ENCODE data around the gene EEFSEC. TPM values are rescaled to one million over a fixed set of nuclear protein-coding genes. Genes with fewer than 3 reads are reported as not detected.

EEFSEC gene
- total RNA-seq, 1 donor from 2014 or later, result 16.2 TPM

DNA sequence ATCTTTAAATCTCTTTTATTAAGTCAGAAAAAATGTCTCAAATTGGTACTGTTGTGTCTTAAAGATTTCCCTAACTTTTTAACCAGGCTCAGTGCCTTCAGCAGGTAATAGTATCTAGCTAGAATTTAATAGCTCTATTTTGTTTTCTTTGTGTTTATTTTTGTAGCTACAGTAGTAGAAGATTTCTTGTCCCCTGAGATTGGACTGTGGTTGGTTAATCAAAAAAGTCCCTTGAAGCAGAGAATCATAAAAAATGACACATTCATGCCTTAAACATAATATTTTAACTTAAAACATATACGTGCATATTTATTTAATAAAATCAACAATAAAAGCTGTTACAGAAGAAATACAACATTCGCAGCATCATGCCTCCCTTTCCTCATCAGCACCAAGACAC, 102.8 kb downstream of the EEFSEC start:
- intact Hi-C loops (cut with DNase I), result no loop called here
- DNase-seq (ENCODE audit: low spot score in 2 of 2), result no peak
- TF ChIP-seq, protein P1, sequence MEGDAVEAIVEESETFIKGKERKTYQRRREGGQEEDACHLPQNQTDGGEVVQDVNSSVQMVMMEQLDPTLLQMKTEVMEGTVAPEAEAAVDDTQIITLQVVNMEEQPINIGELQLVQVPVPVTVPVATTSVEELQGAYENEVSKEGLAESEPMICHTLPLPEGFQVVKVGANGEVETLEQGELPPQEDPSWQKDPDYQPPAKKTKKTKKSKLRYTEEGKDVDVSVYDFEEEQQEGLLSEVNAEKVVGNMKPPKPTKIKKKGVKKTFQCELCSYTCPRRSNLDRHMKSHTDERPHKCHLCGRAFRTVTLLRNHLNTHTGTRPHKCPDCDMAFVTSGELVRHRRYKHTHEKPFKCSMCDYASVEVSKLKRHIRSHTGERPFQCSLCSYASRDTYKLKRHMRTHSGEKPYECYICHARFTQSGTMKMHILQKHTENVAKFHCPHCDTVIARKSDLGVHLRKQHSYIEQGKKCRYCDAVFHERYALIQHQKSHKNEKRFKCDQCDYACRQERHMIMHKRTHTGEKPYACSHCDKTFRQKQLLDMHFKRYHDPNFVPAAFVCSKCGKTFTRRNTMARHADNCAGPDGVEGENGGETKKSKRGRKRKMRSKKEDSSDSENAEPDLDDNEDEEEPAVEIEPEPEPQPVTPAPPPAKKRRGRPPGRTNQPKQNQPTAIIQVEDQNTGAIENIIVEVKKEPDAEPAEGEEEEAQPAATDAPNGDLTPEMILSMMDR (IDR thresholded peaks at IDR 0.05), result no peak
- Histone ChIP-seq H3K36me3 (no peaks in the 10 kb centered on the region), H3K4me3 (no peak overlapping the region), H3K9me3 (peaks cover 14 to 17% of the 10 kb centered on the region in 2 donors), H3K27ac (no peak overlapping the region), H3K4me1 (no peaks in the 10 kb centered on the region), H3K27me3 (no peaks in the 10 kb centered on the region)

DNA sequence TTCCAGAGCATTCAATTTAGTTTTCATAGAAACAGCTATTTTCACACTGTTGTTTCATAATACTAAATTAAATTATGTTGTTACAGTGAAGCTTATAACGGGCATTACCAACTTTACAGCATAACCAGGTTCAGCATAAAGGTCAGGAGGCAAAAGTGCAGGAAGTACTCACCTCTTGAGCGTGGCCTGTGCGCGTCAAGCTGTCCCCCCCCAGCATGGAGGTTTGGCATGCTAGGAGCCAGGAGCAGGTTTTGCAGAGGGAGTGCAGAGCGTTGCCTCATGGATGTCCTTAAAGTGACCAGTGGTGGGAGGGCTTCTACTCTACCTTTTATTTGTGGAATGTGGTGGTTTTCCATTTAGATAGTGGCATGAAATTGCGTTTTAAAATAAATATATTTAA, 104.4 kb downstream of the EEFSEC start:
- peaks cover 14 to 17% of the 10 kb centered on the region in 2 donors for H3K9me3 ChIP-seq
- intact Hi-C loops (cut with DNase I), result no loop called here
- no peak overlapping the region for H3K4me3 ChIP-seq
- TF ChIP-seq, protein P1 (IDR thresholded peaks at IDR 0.05), result no peak
- H3K36me3 ChIP-seq, result no peaks in the 10 kb centered on the region
- no peaks in the 10 kb centered on the region for H3K4me1 ChIP-seq
- no peak for DNase-seq (ENCODE audit: low spot score in 2 of 2)
- no peak overlapping the region for H3K27ac ChIP-seq
- H3K27me3 ChIP-seq, result no peaks in the 10 kb centered on the region

DNA sequence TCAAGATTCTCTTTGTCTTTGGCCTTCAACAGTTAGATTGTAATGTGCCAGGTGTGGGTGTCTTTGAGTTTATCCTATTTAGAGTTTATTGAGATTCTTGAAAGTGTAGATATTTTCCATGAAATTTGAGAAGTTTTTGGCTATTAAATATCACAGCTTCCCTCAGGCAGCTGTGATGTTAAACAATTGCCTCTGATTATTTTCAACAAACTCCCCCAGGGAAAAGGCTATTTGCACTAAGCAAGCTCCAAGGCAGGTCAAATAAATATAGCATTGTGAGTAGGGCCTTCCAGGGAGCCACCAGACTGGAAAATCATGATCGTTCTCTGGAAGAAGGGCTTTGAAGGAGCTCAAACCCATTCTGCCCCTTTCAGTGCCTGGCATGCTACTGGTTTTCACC, 107.0 kb downstream of the EEFSEC start:
- intact Hi-C loops (cut with DNase I), result no loop called here
- H3K27me3 ChIP-seq, result no peaks in the 10 kb centered on the region
- TF ChIP-seq, protein P1 (IDR thresholded peaks at IDR 0.05), result no peak
- no peak overlapping the region for H3K27ac ChIP-seq
- H3K36me3 ChIP-seq, result peaks cover 8 to 9% of the 10 kb centered on the region in 2 donors
- no peaks in the 10 kb centered on the region for H3K4me1 ChIP-seq
- H3K4me3 ChIP-seq, result no peak overlapping the region
- no peak for DNase-seq (ENCODE audit: low spot score in 2 of 2)
- peaks cover 14 to 17% of the 10 kb centered on the region in 2 donors for H3K9me3 ChIP-seq

DNA sequence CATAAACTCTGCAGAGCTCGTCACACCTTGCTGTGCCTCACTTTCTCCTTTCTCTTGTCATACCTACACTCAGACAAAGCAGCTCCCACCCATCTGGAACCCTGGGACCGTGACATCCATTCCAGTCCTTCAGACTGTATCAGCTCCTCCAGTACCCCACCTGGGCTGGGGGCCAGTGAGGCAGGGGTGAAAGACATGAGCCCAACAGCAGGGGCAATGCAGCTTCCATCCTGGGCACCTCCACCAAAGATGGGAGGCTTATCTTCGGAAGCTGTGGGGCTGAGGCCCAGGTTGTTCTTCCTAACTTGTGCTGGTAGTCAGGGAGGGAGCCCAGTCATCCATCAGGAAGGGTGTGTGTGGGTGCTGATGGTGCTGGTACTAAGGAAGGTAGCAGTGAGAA, 109.2 kb downstream of the EEFSEC start:
- peak in 1 of 2 donors; percentile 40 for DNase-seq (ENCODE audit: low spot score in 2 of 2)
- TF ChIP-seq, protein P1 (IDR thresholded peaks at IDR 0.05), result no peak
- Histone ChIP-seq H3K27ac (no peak overlapping the region), H3K9me3 (peaks cover 14 to 17% of the 10 kb centered on the region in 2 donors), H3K4me1 (no peaks in the 10 kb centered on the region), H3K27me3 (no peaks in the 10 kb centered on the region), H3K4me3 (no peak overlapping the region), H3K36me3 (peaks cover 10% of the 10 kb centered on the region in 2 donors)
- intact Hi-C loops (cut with DNase I), result no loop called here

DNA sequence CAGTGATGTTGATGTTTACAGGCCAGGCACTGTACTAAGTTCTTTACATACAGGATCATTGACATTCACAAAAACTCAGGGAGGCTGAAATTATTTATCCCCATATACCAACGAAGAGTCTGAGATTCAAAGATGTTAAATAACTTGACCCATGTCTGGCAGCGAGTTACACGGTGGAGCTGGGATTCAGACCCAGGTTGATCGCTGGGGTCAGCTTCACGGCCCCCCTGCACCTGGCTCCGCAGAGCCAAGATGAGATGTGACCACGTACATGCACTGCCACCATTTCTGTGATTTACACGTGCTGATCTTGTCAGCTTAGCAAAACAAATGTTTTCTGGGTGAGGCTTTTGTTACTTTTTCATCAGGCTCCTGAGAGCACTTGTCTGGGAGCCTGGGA, 109.8 kb downstream of the EEFSEC start:
- Histone ChIP-seq H3K4me3 (no peak overlapping the region), H3K27ac (no peak overlapping the region), H3K9me3 (peaks cover 14 to 17% of the 10 kb centered on the region in 2 donors), H3K36me3 (peaks cover 10% of the 10 kb centered on the region in 2 donors), H3K27me3 (no peaks in the 10 kb centered on the region), H3K4me1 (no peaks in the 10 kb centered on the region)
- DNase-seq (ENCODE audit: low spot score in 2 of 2), result peak in 1 of 2 donors; percentile 30
- TF ChIP-seq, protein P1 (IDR thresholded peaks at IDR 0.05), result no peak
- intact Hi-C loops (cut with DNase I), result no loop called here

DNA sequence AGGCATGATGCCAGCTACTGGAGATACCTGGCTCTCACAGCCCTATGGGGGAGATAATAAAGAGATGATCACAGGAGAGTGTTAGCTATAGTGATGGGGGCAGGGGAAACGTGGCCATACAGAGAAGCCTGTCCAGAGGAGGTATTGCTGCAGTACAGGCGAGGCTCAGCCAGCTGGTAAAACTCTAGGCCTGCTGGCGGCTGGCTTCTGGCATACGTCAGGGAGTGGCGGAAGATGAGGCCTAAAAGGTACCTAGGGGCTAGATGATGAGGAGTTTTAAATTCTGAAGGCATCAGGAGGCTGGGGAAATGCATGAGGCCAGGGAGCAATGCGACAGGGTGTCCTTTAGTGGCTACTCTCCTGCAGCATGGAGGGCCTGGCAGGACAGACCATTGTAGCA, 110.7 kb downstream of the EEFSEC start:
- no peak overlapping the region for H3K4me3 ChIP-seq
- H3K36me3 ChIP-seq, result peaks cover 10% of the 10 kb centered on the region in 2 donors
- H3K4me1 ChIP-seq, result no peaks in the 10 kb centered on the region
- H3K9me3 ChIP-seq, result peaks cover 14 to 17% of the 10 kb centered on the region in 2 donors
- DNase-seq (ENCODE audit: low spot score in 2 of 2), result peak in 1 of 2 donors; percentile 35
- TF ChIP-seq, protein P1 (IDR thresholded peaks at IDR 0.05), result no peak
- H3K27me3 ChIP-seq, result no peaks in the 10 kb centered on the region
- no peak overlapping the region for H3K27ac ChIP-seq
- intact Hi-C loops (cut with DNase I), result no loop called here
